NT2/D1 (cell line): ENCODE measurements around the gene COL23A1.

Experiments
- DNase-seq: peaks from one replicate; pipeline ENCODE4 v3.0.0-alpha.2; 2011; ENCODE audit warnings: low read depth, low spot score
- H3K27me3 ChIP-seq: 2 replicates; pipeline ENCODE4 v1.6.0; 2011; ENCODE audit warnings: mild to moderate bottlenecking; ENCODE audit not compliant: insufficient read length, insufficient read depth
- H3K36me3 ChIP-seq: 2 replicates; pipeline ENCODE4 v1.6.1; 2011; ENCODE audit warnings: mild to moderate bottlenecking, low read length, mixed read lengths; ENCODE audit not compliant: insufficient read depth, insufficient read length
- H3K4me1 ChIP-seq: 2 replicates; pipeline ENCODE4 v1.5.1; 2011; ENCODE audit not compliant: insufficient read depth, insufficient read length
- H3K4me3 ChIP-seq: 2 replicates; pipeline ENCODE4 v1.5.1; 2011; ENCODE audit warnings: low read depth; ENCODE audit not compliant: insufficient read length
- H3K9ac ChIP-seq: 2 replicates; pipeline ENCODE4 v1.6.0; 2011; ENCODE audit warnings: low read depth; ENCODE audit not compliant: insufficient read length
- H3K9me3 ChIP-seq: 2 replicates; pipeline ENCODE4 v1.5.1; 2011; ENCODE audit warnings: mild to moderate bottlenecking, low read length; ENCODE audit not compliant: insufficient read depth
- SUZ12 ChIP-seq: IDR thresholded peaks from 2 replicates; pipeline ENCODE4 v1.6.1; 2011; ENCODE audit not compliant: insufficient read length, insufficient read depth; ENCODE audit errors: extremely low read depth
- YY1 ChIP-seq: IDR thresholded peaks from 2 replicates; pipeline ENCODE4 v1.6.1; 2011; ENCODE audit not compliant: insufficient read length, insufficient read depth
- ZNF274 ChIP-seq: IDR thresholded peaks from 2 replicates; pipeline ENCODE4 v1.6.1; 2011; ENCODE audit warnings: mild to moderate bottlenecking, low read depth, low read length

COL23A1 gene

DNA sequence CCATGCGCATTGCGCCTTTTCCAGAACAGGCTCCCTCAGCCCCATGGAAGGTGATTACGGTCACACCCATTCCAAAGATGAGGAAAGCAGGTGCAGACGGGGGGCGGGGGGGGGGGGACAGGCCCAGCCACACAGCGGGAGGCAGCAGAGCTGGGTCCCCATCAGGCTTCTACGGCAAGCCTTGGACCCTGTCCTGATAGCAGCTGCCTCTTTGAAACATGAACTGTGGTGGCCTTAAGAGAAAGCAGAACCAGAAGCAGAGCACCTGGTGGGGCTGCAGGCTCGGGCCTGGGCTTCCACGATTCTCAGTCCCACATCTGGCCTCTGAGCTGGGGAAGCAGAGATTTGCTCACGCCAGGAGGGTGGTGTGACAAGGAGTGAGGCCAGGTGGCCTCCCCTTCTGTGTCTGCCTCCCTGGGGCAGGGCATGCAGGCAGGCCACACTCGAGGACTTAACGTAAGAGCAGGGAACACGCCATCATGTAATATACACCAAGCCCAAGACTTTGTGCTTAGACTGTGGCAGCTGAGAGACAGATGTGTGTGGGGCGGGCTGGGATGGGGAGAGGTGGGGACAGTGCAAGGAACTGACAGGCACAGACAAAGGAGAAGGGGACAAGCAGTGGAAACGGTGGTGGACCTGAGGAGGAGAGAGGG is 343.4 kb downstream of the COL23A1 start:
- DNase-seq = no peak
- TF ChIP-seq SUZ12 (no peak), YY1 (no peak), ZNF274 (no peak)
- peaks cover 2% of the 10 kb centered on the region for H3K4me1 ChIP-seq
- no peak overlapping the region for H3K9ac ChIP-seq
- no peaks in the 10 kb centered on the region for H3K27me3 ChIP-seq
- H3K9me3 ChIP-seq = no peaks in the 10 kb centered on the region
- H3K4me3 ChIP-seq = no peak overlapping the region
- H3K36me3 ChIP-seq = no peaks in the 10 kb centered on the region

DNA sequence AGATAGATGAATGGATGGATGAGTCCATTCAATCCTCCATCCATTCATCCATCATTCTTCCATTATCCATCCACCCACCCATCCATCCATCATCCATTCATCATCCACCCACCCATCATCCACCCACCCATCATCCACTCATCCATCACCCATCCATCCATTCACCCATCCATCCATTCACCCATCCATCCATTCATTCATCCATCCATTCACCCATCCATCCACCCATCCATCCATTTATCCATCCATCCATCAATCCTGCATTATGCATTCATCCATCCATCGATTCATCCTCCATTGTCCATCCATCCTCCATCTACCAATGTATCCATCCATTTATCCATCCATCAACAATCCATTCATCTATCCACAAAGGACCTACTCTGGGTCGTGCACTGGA is 344.8 kb downstream of the COL23A1 start:
- peaks cover 2% of the 10 kb centered on the region for H3K4me1 ChIP-seq
- no peak overlapping the region for H3K4me3 ChIP-seq
- H3K9me3 ChIP-seq = no peaks in the 10 kb centered on the region
- no peaks in the 10 kb centered on the region for H3K27me3 ChIP-seq
- DNase-seq = no peak
- TF ChIP-seq SUZ12 (no peak), YY1 (no peak), ZNF274 (no peak)
- H3K9ac ChIP-seq = no peak overlapping the region
- no peaks in the 10 kb centered on the region for H3K36me3 ChIP-seq

DNA sequence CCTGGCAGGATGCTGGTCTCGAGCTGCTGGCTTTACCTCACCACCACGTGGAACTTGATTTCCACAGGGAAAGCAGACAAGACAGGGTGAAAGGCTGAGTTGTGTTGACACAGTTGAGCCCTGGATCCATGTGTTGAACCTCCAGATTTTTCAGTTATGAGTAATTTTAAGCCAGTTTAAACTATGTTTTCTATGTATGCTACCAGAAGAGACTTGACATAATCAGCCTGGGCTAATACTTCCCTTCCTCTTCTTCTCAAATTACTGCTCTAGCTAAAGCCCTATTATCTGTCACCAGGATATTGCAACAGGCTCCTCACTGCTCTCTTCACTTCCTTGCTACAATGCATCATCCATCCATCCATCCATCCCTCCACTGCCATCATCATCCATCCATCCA is 345.6 kb downstream of the COL23A1 start:
- TF ChIP-seq ZNF274 (no peak), YY1 (no peak), SUZ12 (no peak)
- no peaks in the 10 kb centered on the region for H3K36me3 ChIP-seq
- H3K4me3 ChIP-seq = no peak overlapping the region
- no peaks in the 10 kb centered on the region for H3K9me3 ChIP-seq
- peaks cover 2% of the 10 kb centered on the region for H3K4me1 ChIP-seq
- no peaks in the 10 kb centered on the region for H3K27me3 ChIP-seq
- H3K9ac ChIP-seq = no peak overlapping the region
- DNase-seq = no peak

DNA sequence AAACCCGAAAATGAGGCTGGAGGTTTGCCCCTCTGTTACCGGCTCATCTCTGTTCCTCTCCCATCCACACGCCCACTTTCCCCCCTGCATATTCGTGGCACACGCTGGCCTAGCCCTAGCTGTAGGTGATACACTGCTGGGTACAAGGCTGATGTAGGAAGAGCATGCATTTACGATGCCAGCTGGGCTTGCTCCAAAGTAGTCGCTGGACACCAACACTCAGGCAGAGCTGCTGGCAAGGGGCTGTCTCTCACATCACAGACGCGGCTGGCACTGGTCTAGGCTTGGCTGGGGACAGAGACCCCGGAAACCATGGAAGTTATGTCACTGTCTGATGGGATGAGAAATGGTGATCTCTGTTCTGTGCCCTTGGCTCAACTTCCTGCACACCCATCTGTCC is 347.8 kb downstream of the COL23A1 start:
- TF ChIP-seq SUZ12 = no peak
- TF ChIP-seq ZNF274 = no peak
- TF ChIP-seq YY1 = no peak
- no peak overlapping the region for H3K9ac ChIP-seq
- peaks cover 3% of the 10 kb centered on the region for H3K4me1 ChIP-seq
- no peak overlapping the region for H3K4me3 ChIP-seq
- no peaks in the 10 kb centered on the region for H3K27me3 ChIP-seq
- no peaks in the 10 kb centered on the region for H3K36me3 ChIP-seq
- no peak for DNase-seq
- no peaks in the 10 kb centered on the region for H3K9me3 ChIP-seq

DNA sequence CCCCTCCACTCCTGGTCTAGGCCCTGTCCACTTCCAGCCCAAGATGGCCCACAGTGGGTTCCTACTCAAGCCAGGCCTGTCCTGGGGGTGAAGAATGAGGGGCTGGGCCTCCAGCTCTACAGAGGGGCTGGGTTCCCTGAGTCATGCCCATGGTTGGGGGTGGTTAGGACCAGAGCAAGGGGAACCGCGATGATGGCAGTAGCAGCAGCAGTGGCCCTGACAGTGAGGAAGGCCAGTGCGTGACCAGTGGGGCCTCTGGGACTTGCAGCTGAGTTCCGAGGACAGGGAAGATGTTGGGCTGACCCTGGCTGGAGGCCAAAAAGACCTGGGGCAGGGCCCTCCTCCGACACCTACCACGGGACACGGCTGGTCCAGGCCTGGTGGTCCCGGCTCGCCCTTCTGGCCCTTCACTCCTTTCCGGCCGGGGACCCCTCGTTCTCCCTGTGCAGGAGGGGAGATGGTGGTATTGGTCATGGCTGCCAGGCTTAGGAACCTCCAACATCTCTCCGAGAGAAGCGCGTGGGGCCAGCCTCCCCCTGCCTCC is 348.4 kb downstream of the COL23A1 start:
- no peaks in the 10 kb centered on the region for H3K27me3 ChIP-seq
- TF ChIP-seq SUZ12 (no peak), YY1 (no peak), ZNF274 (no peak)
- H3K36me3 ChIP-seq = no peaks in the 10 kb centered on the region
- DNase-seq = no peak
- no peaks in the 10 kb centered on the region for H3K9me3 ChIP-seq
- H3K9ac ChIP-seq = no peak overlapping the region
- H3K4me1 ChIP-seq = peaks cover 3% of the 10 kb centered on the region
- no peak overlapping the region for H3K4me3 ChIP-seq

DNA sequence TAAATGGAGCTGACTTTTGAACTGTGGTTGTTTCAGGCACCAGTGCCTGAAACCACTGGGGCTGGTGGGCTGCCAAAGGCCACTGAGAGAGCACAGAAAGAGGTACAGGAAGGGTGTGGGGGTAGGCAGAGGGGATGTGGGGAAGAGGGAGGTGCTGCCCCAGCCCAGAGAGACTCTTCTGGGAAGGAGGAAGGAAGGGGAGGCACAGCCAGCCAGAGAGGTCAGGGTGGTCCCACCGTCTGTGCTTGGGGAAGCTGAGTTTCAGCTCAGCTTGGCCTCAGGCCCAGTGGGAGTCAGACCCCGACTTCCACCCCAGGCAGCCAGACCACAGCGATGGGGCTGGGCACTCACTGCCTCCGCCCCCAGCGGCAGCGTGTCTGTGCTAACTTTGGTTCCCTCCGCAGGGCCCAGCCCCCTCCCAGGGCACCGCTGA is 348.9 kb downstream of the COL23A1 start:
- DNase-seq = no peak
- Histone ChIP-seq H3K4me3 (no peak overlapping the region), H3K27me3 (no peaks in the 10 kb centered on the region), H3K9me3 (no peaks in the 10 kb centered on the region), H3K36me3 (no peaks in the 10 kb centered on the region), H3K4me1 (peaks cover 6% of the 10 kb centered on the region), H3K9ac (no peak overlapping the region)
- TF ChIP-seq SUZ12 = no peak
- TF ChIP-seq ZNF274 = no peak
- TF ChIP-seq YY1 = no peak

DNA sequence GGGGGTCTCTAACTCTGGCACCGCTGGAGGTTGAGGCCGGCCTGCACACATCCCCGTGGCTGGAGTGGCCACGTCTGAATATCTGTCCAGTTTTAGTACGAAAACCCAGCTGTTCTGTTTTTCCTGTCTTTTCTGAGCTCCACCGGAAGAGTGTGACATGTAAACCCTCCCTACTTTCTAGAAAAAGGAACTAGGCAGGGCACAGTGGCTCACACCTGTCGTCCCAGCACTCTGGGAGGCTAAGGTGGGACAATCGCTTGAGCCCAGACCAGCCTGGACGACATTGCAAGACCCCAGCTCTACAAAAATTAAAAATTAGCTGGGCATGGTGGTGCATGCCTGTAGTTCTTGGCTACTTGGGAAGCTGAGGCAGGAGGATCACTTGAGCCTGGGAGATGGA is 349.4 kb downstream of the COL23A1 start:
- Histone ChIP-seq H3K9ac (no peak overlapping the region), H3K4me1 (peaks cover 8% of the 10 kb centered on the region), H3K36me3 (no peaks in the 10 kb centered on the region), H3K9me3 (no peaks in the 10 kb centered on the region), H3K27me3 (no peaks in the 10 kb centered on the region), H3K4me3 (no peak overlapping the region)
- DNase-seq = no peak
- TF ChIP-seq ZNF274 (no peak), YY1 (no peak), SUZ12 (no peak)
